BLaER1 (cell line): ENCODE data around the gene C1orf87.

Experiments
- H3K27ac ChIP-seq: shearing (Covaris generic); formaldehyde crosslinking; 2 replicates; pipeline ENCODE4 v1.8.1; 2022
- H3K27me3 ChIP-seq: shearing (Covaris generic); formaldehyde crosslinking; 2 replicates; pipeline ENCODE4 v1.8.1; 2022
- H3K36me3 ChIP-seq: shearing (Covaris generic); formaldehyde crosslinking; 2 replicates; pipeline ENCODE4 v1.8.1; 2022
- H3K4me1 ChIP-seq: shearing (Covaris generic); formaldehyde crosslinking; 2 replicates; pipeline ENCODE4 v1.8.1; 2022
- H3K4me2 ChIP-seq: shearing (Covaris generic); formaldehyde crosslinking; 2 replicates; pipeline ENCODE4 v1.8.1; 2022
- H3K4me3 ChIP-seq: shearing (Covaris generic); formaldehyde crosslinking; 2 replicates; pipeline ENCODE4 v1.8.1; 2022
- H3K9ac ChIP-seq: shearing (Covaris generic); formaldehyde crosslinking; 2 replicates; pipeline ENCODE4 v1.8.1; 2022
- H3K9me3 ChIP-seq: shearing (Covaris generic); formaldehyde crosslinking; 2 replicates; pipeline ENCODE4 v1.8.1; 2022
- H4K20me1 ChIP-seq: shearing (Covaris generic); formaldehyde crosslinking; 2 replicates; pipeline ENCODE4 v1.8.1; 2022
- Cebpa-rat ChIP-seq: shearing (Covaris generic); IDR thresholded peaks from 2 replicates; pipeline ENCODE4 v1.8.1; 2022

The C1orf87 gene

GRCh38 chr1:60101516-60101915 is 27.9 kb upstream of the C1orf87 start:
- no peak for TF ChIP-seq Cebpa-rat
- no peak overlapping the region for H3K9ac ChIP-seq

GRCh38 chr1:60091195-60091715 is 17.7 kb upstream of the C1orf87 start:
- H3K27me3 ChIP-seq = no peaks in the 10 kb centered on the region
- H3K36me3 ChIP-seq = no peaks in the 10 kb centered on the region
- H3K9me3 ChIP-seq = no peaks in the 10 kb centered on the region
- no peaks in the 10 kb centered on the region for H4K20me1 ChIP-seq
- no peak overlapping the region for H3K4me2 ChIP-seq
- no peak overlapping the region for H3K9ac ChIP-seq
- no peaks in the 10 kb centered on the region for H3K4me1 ChIP-seq
- no peak overlapping the region for H3K27ac ChIP-seq
- H3K4me3 ChIP-seq = no peak overlapping the region
- no peak for TF ChIP-seq Cebpa-rat

More at GRCh38 chr1:60101516-60101915, 27.9 kb upstream of the C1orf87 start:
- Histone ChIP-seq H3K27ac (no peak overlapping the region), H3K4me1 (no peaks in the 10 kb centered on the region), H3K27me3 (no peaks in the 10 kb centered on the region), H3K4me3 (no peak overlapping the region), H3K36me3 (no peaks in the 10 kb centered on the region), H3K9me3 (no peaks in the 10 kb centered on the region), H4K20me1 (no peaks in the 10 kb centered on the region), H3K4me2 (no peak overlapping the region)

GRCh38 chr1:60090655-60091054 is 17.1 kb upstream of the C1orf87 start:
- Histone ChIP-seq H3K9me3 (no peaks in the 10 kb centered on the region), H3K4me1 (no peaks in the 10 kb centered on the region), H3K4me2 (no peak overlapping the region), H3K9ac (no peak overlapping the region), H3K4me3 (no peak overlapping the region), H3K27me3 (no peaks in the 10 kb centered on the region), H3K27ac (no peak overlapping the region), H3K36me3 (no peaks in the 10 kb centered on the region), H4K20me1 (no peaks in the 10 kb centered on the region)
- TF ChIP-seq Cebpa-rat = no peak

GRCh38 chr1:60088620-60089155 is 15.1 kb upstream of the C1orf87 start:
- H3K27me3 ChIP-seq = no peaks in the 10 kb centered on the region
- no peak overlapping the region for H3K27ac ChIP-seq
- H3K36me3 ChIP-seq = no peaks in the 10 kb centered on the region
- no peak overlapping the region for H3K9ac ChIP-seq
- H3K4me3 ChIP-seq = no peak overlapping the region
- no peak overlapping the region for H3K4me2 ChIP-seq
- no peaks in the 10 kb centered on the region; the same call in 1 of the 2 replicates for H3K4me1 ChIP-seq
- no peaks in the 10 kb centered on the region for H4K20me1 ChIP-seq
- no peaks in the 10 kb centered on the region for H3K9me3 ChIP-seq
- no peak for TF ChIP-seq Cebpa-rat

- no peak overlapping the region for H3K4me2 ChIP-seq
- H4K20me1 ChIP-seq = no peaks in the 10 kb centered on the region
- no peak for TF ChIP-seq Cebpa-rat
- no peaks in the 10 kb centered on the region for H3K9me3 ChIP-seq
- H3K36me3 ChIP-seq = no peaks in the 10 kb centered on the region
- no peaks in the 10 kb centered on the region; the same call in 1 of the 2 replicates for H3K4me1 ChIP-seq
- H3K27me3 ChIP-seq = no peaks in the 10 kb centered on the region
- H3K27ac ChIP-seq = no peak overlapping the region
- no peak overlapping the region for H3K9ac ChIP-seq
- H3K4me3 ChIP-seq = no peak overlapping the region
Observed at GRCh38 chr1:60087681-60088080, 14.1 kb upstream of the C1orf87 start.

GRCh38 chr1:60078182-60078581 is 4.6 kb upstream of the C1orf87 start:
- Histone ChIP-seq H3K9ac (no peak overlapping the region), H3K27me3 (no peaks in the 10 kb centered on the region), H3K27ac (no peak overlapping the region), H3K4me3 (no peak overlapping the region), H3K9me3 (0 out of 2 replicates have a peak, but pooled peaks cover 5% of the 10 kb centered on the region), H3K36me3 (no peaks in the 10 kb centered on the region), H3K4me2 (no peak overlapping the region), H4K20me1 (no peaks in the 10 kb centered on the region), H3K4me1 (no peaks in the 10 kb centered on the region)
- no peak for TF ChIP-seq Cebpa-rat

- Histone ChIP-seq H3K9ac (no peak overlapping the region), H3K27ac (no peak overlapping the region), H4K20me1 (no peaks in the 10 kb centered on the region), H3K36me3 (no peaks in the 10 kb centered on the region), H3K4me3 (no peak overlapping the region), H3K9me3 (0 out of 2 replicates have a peak, but pooled peaks cover 5% of the 10 kb centered on the region), H3K4me2 (no peak overlapping the region), H3K4me1 (no peaks in the 10 kb centered on the region), H3K27me3 (no peaks in the 10 kb centered on the region)
- TF ChIP-seq Cebpa-rat = no peak
Observed at GRCh38 chr1:60071296-60071695, 2.3 kb downstream of the C1orf87 start.

- no peak overlapping the region for H3K4me2 ChIP-seq
- H3K27ac ChIP-seq = no peak overlapping the region
- TF ChIP-seq Cebpa-rat = no peak
- no peak overlapping the region for H3K4me3 ChIP-seq
- H3K9me3 ChIP-seq = 0 out of 2 replicates have a peak, but pooled peaks cover 5% of the 10 kb centered on the region
- H3K27me3 ChIP-seq = no peaks in the 10 kb centered on the region
- no peak overlapping the region for H3K9ac ChIP-seq
- H4K20me1 ChIP-seq = no peaks in the 10 kb centered on the region
- H3K4me1 ChIP-seq = no peaks in the 10 kb centered on the region
- no peaks in the 10 kb centered on the region for H3K36me3 ChIP-seq
Observed at GRCh38 chr1:60069691-60070090, 3.9 kb downstream of the C1orf87 start.

- no peak overlapping the region for H3K4me2 ChIP-seq
- no peaks in the 10 kb centered on the region for H3K4me1 ChIP-seq
- H3K27me3 ChIP-seq = no peaks in the 10 kb centered on the region
- H3K36me3 ChIP-seq = no peaks in the 10 kb centered on the region
- H3K27ac ChIP-seq = no peak overlapping the region
- no peak overlapping the region for H3K4me3 ChIP-seq
- no peaks in the 10 kb centered on the region for H4K20me1 ChIP-seq
- TF ChIP-seq Cebpa-rat = no peak
- 0 out of 2 replicates have a peak, but pooled peaks cover 6% of the 10 kb centered on the region for H3K9me3 ChIP-seq
- H3K9ac ChIP-seq = no peak overlapping the region
Observed at GRCh38 chr1:60068393-60069045, 5.1 kb downstream of the C1orf87 start.

GRCh38 chr1:60066001-60066400 is 7.6 kb downstream of the C1orf87 start:
- Histone ChIP-seq H3K4me3 (no peak overlapping the region), H3K9me3 (0 out of 2 replicates have a peak, but pooled peaks cover 6% of the 10 kb centered on the region), H3K4me2 (no peak overlapping the region), H3K27me3 (no peaks in the 10 kb centered on the region), H3K9ac (no peak overlapping the region), H3K36me3 (no peaks in the 10 kb centered on the region), H3K4me1 (no peaks in the 10 kb centered on the region), H3K27ac (no peak overlapping the region), H4K20me1 (no peaks in the 10 kb centered on the region)
- TF ChIP-seq Cebpa-rat = no peak
